Measurements from ENCODE around the gene MYO1C.

MYO1C gene

GRCh38 chr17:1485423-1486376, 6.8 kb downstream of the MYO1C start:
- peak; percentile 72 for DNase-seq (ENCODE audit: low read depth)

GRCh38 chr17:1484676-1485422, 7.6 kb downstream of the MYO1C start:
- DNase-seq (ENCODE audit: low read depth), result peak; percentile 65

GRCh38 chr17:1484060-1484535, 8.4 kb downstream of the MYO1C start:
- no peak for DNase-seq (ENCODE audit: low read depth)

- no peak for DNase-seq (ENCODE audit: low read depth)
These were observed 9.8 kb downstream of the MYO1C start for GRCh38 chr17:1482680-1483079.

- DNase-seq (ENCODE audit: low read depth), result no peak
These were observed 10.8 kb downstream of the MYO1C start for GRCh38 chr17:1481736-1482135.

- DNase-seq (ENCODE audit: low read depth), result no peak
These were observed 11.6 kb downstream of the MYO1C start for GRCh38 chr17:1480747-1481465.

GRCh38 chr17:1478418-1478817, 14.1 kb downstream of the MYO1C start:
- DNase-seq (ENCODE audit: low read depth), result no peak

GRCh38 chr17:1475321-1475854, 17.1 kb downstream of the MYO1C start:
- no peak for DNase-seq (ENCODE audit: low read depth)

GRCh38 chr17:1474402-1475189, 17.9 kb downstream of the MYO1C start:
- no peak for DNase-seq (ENCODE audit: low read depth)

GRCh38 chr17:1473841-1474240, 18.6 kb downstream of the MYO1C start:
- DNase-seq (ENCODE audit: low read depth), result no peak

GRCh38 chr17:1473170-1473569, 19.3 kb downstream of the MYO1C start:
- no peak for DNase-seq (ENCODE audit: low read depth)

- DNase-seq (ENCODE audit: low read depth), result no peak
These were observed 20.3 kb downstream of the MYO1C start for GRCh38 chr17:1471911-1472821.

GRCh38 chr17:1471490-1471889, 21.0 kb downstream of the MYO1C start:
- DNase-seq (ENCODE audit: low read depth), result no peak

GRCh38 chr17:1470755-1471462, 21.6 kb downstream of the MYO1C start:
- no peak for DNase-seq (ENCODE audit: low read depth)

GRCh38 chr17:1470071-1470754, 22.3 kb downstream of the MYO1C start:
- no peak for DNase-seq (ENCODE audit: low read depth)

- DNase-seq (ENCODE audit: low read depth), result no peak
These were observed 23.1 kb downstream of the MYO1C start for GRCh38 chr17:1469231-1469852.

- no peak for DNase-seq (ENCODE audit: low read depth)
These were observed 24.5 kb downstream of the MYO1C start for GRCh38 chr17:1467898-1468492.

GRCh38 chr17:1467258-1467657, 25.2 kb downstream of the MYO1C start:
- no peak for DNase-seq (ENCODE audit: low read depth)
